NCI-H460 (cell line): Measurements from ENCODE around the gene AIF1. TPM values are rescaled to one million over a fixed set of nuclear protein-coding genes. Genes with fewer than 3 reads are reported as not detected.

Source experiments
- DNase-seq: peaks from one replicate; pipeline ENCODE4 v3.0.0-alpha.2; 2016; ENCODE audit warnings: low read depth; ENCODE audit errors: extremely low read depth
- polyA plus RNA-seq: library from polyadenylated mRNA; depleted of rRNA; stranded (reverse); fragments of >200 nt; gene quantifications from 2 replicates; pipeline ENCODE4 v1.2.3, GENCODE V29; 2014; cell fraction: nucleus; rRNA removed
- total RNA-seq: library from RNA; depleted of rRNA; stranded (reverse); fragments of >200 nt; shearing (Covaris generic); gene quantifications from 2 replicates; pipeline ENCODE4 v1.2.3, GENCODE V29; 2014; rRNA removed

The AIF1 gene
- not detected in 2 replicates for total RNA-seq
- not detected in 2 replicates for polyA plus RNA-seq

DNA sequence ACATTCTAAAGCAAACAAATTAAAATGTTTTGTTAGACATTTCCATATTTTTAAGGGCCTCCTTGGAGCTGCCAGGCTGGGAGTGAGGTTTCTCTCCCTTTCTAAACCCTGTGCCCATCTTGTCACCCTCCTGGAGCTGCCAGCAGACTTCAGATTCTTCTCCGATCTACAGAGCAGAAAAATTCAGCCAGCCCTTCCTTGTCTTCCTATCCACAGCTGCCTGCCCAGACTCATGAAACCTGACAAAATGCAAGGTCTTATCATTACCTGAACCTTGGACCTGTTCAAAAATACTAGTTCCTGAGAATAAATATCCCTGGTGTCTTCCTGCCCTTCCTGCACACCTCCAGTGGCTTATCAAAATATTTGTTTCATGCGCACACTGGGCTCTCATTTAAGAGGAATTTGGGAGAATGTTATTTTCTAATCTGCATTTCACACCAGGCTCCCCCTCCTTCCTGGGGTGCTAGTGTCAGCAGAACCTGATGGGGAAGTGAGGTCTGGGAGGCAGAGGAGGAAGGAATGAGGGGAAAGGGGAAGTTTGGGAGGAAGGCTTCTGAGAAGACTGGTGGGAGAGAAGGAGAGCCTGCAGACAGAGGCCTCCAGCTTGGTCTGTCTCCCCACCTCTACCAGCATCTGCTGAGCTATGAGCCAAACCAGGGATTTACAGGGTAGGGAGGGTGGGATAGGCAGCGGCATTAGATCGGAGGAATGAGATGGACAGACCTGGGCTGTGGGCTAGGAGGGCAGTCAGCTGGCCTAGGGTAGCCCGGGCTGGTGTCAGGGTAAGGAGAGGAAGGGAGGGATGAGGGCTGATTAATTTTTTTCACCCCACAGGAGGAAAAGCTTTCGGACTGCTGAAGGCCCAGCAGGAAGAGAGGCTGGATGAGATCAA is at the start of gene AIF1:
Gene AIF1 (plus strand): TSS at position 551 of the 895 bp plus-strand sequence. CDS start 96 bp downstream, at position 647.
- DNase-seq: no peak

DNA sequence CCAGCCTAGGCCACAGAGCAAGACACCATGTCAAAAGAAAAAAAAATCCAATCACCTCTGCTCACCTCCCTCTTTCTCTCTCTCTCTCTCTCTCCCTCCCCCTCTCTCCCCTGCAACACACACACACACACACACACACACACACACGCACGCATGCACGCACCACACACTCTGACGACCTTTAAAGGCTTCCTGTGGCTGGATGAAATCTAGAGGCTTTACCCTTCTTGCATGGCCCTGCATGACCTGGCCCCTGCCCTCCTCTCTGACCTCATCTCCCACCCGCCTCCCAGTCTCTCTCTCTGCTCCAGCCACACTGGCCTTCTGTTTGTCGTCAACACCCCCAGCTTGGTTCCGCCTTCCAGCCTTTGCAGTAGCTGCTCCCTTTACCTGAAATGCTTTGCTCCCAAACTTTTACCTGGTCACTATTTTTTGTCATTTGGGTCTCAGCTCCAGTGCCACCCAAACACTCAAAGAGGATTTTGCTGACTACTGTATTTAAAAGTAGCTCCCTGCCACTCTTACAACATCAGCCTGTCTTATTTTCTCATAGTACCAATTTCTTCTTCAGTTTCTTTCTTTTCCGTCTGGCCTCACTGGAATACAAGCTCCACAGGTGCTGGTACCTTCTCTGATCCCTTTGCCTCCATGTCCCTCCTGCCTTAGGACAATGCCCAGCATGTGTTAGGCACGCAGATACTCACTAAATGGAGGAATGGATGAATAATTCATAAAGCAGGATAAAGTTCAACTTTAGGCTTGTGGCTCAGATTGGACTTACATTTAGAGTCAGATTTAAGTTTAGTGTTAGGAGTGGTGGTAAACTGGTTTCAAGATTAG is 47.3 kb upstream of the AIF1 start:
- DNase-seq: no peak

DNA sequence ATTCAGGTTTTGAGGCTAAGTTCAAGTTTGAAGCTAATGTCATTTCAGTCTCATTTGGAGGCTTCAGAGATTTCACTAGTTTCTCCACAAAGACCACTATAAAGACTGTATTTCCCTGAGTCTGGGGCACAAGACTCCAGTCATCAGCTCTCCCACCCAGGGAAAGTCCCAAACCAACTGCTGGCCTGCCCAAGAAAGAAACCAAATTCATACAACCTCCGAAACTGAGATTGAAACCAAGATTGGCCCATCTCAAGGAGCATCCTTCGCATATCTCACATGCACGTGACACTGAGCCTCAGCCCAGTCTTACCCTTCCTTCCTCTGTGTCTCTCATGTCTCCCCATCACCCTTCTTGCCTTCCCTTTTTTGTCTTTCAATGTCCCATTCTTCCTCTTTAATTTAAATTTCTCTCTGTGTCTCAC is 46.5 kb upstream of the AIF1 start:
- no peak for DNase-seq

DNA sequence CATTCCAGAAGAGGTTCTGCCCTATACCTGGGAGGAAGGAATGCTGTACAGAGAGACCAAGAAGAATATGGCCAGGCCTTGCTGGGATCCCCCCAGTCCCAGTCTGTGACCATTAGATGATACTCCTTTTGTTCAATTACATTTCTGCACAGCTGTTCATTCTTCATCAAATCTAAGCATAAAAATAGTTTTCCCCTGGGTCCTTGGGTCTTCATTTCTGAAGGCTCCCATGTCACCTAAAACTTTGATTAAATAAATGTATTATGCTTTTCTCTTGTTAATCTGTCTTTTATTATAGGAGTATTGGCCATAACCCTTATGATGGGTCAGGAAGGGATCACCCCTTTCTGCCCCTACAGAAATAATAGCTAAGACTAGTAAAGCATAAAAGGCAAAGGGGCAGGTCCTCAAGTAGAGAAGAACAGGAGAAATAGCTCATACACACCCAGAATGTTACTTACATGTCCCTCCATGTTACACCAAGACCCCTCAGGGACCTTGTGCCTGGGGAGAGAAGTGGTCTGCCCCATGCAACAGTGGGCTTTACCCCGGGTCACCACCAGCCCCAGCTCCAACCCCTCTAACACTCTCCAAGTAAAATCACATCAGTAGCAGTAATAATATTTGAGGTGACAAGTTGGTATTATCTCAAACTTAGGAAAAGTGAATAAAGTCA is 45.0 kb upstream of the AIF1 start:
- no peak for DNase-seq

DNA sequence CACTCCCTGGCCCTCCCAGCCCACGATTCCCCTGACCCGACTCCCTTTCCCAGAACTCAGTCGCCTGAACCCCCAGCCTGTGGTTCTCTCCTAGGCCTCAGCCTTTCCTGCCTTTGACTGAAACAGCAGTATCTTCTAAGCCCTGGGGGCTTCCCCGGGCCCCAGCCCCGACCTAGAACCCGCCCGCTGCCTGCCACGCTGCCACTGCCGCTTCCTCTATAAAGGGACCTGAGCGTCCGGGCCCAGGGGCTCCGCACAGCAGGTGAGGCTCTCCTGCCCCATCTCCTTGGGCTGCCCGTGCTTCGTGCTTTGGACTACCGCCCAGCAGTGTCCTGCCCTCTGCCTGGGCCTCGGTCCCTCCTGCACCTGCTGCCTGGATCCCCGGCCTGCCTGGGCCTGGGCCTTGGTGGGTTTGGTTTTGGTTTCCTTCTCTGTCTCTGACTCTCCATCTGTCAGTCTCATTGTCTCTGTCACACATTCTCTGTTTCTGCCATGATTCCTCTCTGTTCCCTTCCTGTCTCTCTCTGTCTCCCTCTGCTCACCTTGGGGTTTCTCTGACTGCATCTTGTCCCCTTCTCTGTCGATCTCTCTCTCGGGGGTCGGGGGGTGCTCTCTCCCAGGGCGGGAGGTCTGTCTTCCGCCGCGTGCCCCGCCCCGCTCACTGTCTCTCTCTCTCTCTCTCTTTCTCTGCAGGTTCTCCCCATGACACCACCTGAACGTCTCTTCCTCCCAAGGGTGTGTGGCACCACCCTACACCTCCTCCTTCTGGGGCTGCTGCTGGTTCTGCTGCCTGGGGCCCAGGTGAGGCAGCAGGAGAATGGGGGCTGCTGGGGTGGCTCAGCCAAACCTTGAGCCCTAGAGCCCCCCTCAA is 42.8 kb upstream of the AIF1 start, which contains the start of gene LTA:
Gene LTA (plus strand): TSS at position 249 of the 871 bp plus-strand sequence. CDS start 454 bp downstream, at position 703.
- no peak for DNase-seq

DNA sequence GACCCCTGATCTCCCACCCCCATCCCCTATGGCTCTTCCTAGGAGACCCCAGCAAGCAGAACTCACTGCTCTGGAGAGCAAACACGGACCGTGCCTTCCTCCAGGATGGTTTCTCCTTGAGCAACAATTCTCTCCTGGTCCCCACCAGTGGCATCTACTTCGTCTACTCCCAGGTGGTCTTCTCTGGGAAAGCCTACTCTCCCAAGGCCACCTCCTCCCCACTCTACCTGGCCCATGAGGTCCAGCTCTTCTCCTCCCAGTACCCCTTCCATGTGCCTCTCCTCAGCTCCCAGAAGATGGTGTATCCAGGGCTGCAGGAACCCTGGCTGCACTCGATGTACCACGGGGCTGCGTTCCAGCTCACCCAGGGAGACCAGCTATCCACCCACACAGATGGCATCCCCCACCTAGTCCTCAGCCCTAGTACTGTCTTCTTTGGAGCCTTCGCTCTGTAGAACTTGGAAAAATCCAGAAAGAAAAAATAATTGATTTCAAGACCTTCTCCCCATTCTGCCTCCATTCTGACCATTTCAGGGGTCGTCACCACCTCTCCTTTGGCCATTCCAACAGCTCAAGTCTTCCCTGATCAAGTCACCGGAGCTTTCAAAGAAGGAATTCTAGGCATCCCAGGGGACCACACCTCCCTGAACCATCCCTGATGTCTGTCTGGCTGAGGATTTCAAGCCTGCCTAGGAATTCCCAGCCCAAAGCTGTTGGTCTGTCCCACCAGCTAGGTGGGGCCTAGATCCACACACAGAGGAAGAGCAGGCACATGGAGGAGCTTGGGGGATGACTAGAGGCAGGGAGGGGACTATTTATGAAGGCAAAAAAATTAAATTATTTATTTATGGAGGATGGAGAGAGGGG is 41.6 kb upstream of the AIF1 start:
- DNase-seq: no peak

DNA sequence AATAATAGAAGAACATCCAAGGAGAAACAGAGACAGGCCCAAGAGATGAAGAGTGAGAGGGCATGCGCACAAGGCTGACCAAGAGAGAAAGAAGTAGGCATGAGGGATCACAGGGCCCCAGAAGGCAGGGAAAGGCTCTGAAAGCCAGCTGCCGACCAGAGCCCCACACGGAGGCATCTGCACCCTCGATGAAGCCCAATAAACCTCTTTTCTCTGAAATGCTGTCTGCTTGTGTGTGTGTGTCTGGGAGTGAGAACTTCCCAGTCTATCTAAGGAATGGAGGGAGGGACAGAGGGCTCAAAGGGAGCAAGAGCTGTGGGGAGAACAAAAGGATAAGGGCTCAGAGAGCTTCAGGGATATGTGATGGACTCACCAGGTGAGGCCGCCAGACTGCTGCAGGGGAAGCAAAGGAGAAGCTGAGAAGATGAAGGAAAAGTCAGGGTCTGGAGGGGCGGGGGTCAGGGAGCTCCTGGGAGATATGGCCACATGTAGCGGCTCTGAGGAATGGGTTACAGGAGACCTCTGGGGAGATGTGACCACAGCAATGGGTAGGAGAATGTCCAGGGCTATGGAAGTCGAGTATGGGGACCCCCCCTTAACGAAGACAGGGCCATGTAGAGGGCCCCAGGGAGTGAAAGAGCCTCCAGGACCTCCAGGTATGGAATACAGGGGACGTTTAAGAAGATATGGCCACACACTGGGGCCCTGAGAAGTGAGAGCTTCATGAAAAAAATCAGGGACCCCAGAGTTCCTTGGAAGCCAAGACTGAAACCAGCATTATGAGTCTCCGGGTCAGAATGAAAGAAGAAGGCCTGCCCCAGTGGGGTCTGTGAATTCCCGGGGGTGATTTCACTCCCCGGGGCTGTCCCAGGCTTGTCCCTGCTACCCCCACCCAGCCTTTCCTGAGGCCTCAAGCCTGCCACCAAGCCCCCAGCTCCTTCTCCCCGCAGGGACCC is 40.6 kb upstream of the AIF1 start:
- DNase-seq: no peak

DNA sequence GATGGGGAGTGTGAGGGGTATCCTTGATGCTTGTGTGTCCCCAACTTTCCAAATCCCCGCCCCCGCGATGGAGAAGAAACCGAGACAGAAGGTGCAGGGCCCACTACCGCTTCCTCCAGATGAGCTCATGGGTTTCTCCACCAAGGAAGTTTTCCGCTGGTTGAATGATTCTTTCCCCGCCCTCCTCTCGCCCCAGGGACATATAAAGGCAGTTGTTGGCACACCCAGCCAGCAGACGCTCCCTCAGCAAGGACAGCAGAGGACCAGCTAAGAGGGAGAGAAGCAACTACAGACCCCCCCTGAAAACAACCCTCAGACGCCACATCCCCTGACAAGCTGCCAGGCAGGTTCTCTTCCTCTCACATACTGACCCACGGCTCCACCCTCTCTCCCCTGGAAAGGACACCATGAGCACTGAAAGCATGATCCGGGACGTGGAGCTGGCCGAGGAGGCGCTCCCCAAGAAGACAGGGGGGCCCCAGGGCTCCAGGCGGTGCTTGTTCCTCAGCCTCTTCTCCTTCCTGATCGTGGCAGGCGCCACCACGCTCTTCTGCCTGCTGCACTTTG is 39.6 kb upstream of the AIF1 start, which contains the start of gene TNF:
Gene TNF (plus strand): TSS at position 231 of the 567 bp plus-strand sequence. CDS start 177 bp downstream, at position 408.
- DNase-seq: no peak

DNA sequence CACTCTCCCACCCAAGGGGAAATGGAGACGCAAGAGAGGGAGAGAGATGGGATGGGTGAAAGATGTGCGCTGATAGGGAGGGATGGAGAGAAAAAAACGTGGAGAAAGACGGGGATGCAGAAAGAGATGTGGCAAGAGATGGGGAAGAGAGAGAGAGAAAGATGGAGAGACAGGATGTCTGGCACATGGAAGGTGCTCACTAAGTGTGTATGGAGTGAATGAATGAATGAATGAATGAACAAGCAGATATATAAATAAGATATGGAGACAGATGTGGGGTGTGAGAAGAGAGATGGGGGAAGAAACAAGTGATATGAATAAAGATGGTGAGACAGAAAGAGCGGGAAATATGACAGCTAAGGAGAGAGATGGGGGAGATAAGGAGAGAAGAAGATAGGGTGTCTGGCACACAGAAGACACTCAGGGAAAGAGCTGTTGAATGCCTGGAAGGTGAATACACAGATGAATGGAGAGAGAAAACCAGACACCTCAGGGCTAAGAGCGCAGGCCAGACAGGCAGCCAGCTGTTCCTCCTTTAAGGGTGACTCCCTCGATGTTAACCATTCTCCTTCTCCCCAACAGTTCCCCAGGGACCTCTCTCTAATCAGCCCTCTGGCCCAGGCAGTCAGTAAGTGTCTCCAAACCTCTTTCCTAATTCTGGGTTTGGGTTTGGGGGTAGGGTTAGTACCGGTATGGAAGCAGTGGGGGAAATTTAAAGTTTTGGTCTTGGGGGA is 38.9 kb upstream of the AIF1 start:
- no peak for DNase-seq

DNA sequence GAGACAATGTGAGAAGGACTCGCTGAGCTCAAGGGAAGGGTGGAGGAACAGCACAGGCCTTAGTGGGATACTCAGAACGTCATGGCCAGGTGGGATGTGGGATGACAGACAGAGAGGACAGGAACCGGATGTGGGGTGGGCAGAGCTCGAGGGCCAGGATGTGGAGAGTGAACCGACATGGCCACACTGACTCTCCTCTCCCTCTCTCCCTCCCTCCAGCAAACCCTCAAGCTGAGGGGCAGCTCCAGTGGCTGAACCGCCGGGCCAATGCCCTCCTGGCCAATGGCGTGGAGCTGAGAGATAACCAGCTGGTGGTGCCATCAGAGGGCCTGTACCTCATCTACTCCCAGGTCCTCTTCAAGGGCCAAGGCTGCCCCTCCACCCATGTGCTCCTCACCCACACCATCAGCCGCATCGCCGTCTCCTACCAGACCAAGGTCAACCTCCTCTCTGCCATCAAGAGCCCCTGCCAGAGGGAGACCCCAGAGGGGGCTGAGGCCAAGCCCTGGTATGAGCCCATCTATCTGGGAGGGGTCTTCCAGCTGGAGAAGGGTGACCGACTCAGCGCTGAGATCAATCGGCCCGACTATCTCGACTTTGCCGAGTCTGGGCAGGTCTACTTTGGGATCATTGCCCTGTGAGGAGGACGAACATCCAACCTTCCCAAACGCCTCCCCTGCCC is 38.0 kb upstream of the AIF1 start:
- no peak for DNase-seq

DNA sequence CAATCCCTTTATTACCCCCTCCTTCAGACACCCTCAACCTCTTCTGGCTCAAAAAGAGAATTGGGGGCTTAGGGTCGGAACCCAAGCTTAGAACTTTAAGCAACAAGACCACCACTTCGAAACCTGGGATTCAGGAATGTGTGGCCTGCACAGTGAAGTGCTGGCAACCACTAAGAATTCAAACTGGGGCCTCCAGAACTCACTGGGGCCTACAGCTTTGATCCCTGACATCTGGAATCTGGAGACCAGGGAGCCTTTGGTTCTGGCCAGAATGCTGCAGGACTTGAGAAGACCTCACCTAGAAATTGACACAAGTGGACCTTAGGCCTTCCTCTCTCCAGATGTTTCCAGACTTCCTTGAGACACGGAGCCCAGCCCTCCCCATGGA is 37.5 kb upstream of the AIF1 start:
- DNase-seq: no peak

DNA sequence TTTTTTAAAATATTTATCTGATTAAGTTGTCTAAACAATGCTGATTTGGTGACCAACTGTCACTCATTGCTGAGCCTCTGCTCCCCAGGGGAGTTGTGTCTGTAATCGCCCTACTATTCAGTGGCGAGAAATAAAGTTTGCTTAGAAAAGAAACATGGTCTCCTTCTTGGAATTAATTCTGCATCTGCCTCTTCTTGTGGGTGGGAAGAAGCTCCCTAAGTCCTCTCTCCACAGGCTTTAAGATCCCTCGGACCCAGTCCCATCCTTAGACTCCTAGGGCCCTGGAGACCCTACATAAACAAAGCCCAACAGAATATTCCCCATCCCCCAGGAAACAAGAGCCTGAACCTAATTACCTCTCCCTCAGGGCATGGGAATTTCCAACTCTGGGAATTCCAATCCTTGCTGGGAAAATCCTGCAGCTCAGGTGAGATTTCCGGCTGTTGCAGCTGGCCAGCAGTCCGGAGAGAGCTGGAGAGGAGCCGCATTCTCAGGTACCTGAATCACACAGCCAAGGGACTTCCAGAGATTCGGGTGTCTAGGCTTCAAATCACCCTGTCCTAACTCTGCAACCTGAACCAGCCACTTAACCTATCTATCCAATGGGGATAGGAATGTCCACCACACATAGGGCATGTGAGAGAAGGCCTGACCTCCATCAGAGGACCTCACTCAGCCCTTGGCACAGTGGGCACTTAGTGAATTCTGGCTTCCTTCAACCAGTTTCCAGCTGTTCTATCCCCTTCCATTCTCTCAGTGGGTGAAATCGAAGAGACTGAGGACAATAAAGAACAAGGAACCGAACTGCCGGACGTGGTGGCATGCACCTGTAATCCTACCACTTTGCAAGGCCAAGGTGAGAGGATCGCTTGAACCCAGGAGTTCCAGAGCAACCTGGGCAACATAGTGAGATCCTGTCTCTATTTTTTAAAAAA is 36.6 kb upstream of the AIF1 start:
- no peak for DNase-seq

DNA sequence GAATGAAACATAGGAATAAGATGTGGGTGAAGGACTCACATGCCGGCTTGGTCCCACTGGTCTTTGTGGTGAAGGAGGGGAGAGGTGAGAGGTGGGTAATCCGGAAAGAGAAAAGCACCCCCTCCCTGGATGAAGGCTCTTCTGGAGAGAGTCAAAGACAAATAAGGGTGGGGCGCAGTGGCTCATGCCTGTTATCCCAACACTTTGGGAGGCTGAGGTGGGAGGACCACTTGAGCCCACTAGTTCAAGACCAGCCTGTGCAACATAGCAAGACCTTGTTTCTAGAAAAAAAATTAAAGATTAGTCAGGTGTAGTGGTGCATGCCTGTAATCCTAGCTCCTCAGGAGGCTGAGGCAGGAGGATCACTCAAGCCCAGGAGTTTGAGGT is 35.9 kb upstream of the AIF1 start:
- no peak for DNase-seq

DNA sequence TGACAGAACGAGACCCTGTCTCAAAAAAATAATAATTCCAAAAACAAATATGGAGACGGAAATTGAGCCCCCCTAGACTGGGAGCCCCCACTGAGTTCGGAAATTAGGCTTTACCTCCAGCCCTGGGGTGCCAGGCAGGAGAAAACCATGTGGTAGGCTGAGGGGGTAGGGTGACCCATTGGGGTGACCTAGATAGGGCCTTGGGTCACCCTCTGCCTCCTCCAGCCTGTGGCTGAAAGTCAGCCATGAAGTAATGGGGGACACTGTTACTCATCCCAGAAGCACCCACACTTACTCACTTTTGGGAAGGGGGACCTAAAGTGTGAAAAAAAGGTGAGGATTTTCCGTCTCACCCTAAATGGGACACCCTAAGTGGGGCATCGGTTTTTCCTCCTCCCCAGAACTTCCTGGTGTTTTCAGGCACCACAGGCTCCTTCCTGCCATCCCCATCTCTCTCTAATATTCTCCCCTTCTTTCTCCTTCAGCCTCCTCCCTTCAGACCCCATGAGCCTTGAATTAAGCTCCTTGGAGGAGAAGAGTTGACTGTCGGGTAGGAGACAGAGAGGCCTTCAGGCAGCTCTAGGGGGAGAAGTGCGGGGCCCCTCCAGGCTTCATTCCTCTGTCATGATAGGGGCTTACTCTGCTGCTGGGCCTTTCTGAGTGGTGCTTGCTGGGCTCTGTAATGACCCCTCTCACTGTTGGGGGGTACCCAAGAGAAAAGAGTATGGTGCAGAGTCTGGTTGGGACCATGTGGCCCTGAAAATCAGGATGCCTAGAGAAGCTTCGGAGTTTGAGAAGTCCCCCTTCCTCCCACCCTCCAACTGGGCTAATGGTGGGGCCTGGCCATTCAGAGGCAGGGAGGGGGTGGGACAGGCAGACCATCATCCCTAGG is 35.2 kb upstream of the AIF1 start:
- no peak for DNase-seq
